ENCODE results near the gene MAP2K7.

- TF ChIP-seq CTCF (IDR thresholded peaks at IDR 0.05) (no peak), POLR2AphosphoS5 (IDR thresholded peaks at IDR 0.05) (no peak), POLR2A (IDR thresholded peaks at IDR 0.05) (no peak), EP300 (IDR thresholded peaks at IDR 0.05) (no peak)
Measured at GRCh38 chr19:7905268-7905667, 1.6 kb downstream of the MAP2K7 start.
